ENCODE data around the gene CD79B.

The CD79B gene

DNA sequence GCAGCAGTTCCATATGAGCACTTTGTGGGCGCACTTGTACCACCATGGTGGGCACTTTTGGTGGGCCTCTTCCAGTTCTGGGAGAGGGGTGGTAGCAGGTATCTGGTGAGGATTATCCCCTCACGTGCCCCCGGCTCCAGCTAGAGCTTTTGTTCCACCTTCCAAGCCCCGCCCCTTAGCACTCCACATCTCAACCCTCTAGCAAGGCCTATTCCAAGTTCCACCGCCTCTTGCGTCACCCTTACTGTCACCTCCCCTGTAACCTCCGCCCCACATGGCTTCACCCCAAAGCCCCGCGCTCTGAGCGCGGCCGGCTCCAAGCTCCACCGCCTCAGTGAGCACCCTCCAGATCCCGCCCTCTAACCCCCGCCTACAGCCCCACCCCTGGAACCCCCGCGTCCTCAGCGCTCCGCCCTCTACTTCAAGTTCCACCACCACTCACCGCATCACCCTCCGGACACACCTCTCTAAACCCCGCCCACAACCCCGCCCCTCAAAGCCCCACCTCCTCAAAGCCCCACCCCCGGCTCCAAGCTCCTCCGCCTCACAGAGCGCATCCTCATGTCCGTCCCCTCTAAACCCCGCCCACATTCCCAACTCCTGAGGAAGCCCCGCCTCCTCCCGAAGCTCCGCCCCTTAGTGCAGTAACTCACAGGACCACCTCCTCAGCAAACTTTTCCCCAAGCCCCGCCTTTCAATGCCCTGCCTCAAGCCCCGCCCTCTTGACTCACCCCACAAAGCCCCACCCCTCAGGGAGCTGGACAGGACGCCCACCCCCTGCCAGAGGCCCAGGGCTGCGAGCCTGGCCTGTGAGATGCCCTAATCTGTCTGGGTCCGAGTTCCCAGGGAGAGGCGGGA is 29.5 kb upstream of the CD79B start:
- TF ChIP-seq, protein P1, sequence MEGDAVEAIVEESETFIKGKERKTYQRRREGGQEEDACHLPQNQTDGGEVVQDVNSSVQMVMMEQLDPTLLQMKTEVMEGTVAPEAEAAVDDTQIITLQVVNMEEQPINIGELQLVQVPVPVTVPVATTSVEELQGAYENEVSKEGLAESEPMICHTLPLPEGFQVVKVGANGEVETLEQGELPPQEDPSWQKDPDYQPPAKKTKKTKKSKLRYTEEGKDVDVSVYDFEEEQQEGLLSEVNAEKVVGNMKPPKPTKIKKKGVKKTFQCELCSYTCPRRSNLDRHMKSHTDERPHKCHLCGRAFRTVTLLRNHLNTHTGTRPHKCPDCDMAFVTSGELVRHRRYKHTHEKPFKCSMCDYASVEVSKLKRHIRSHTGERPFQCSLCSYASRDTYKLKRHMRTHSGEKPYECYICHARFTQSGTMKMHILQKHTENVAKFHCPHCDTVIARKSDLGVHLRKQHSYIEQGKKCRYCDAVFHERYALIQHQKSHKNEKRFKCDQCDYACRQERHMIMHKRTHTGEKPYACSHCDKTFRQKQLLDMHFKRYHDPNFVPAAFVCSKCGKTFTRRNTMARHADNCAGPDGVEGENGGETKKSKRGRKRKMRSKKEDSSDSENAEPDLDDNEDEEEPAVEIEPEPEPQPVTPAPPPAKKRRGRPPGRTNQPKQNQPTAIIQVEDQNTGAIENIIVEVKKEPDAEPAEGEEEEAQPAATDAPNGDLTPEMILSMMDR (IDR thresholded peaks at IDR 0.05; ENCODE audit: borderline replicate concordance, insufficient read depth, low read depth, low read length) = no peak
- H3K4me3 ChIP-seq (ENCODE audit: low read depth, low read length) = no peak overlapping the region

DNA sequence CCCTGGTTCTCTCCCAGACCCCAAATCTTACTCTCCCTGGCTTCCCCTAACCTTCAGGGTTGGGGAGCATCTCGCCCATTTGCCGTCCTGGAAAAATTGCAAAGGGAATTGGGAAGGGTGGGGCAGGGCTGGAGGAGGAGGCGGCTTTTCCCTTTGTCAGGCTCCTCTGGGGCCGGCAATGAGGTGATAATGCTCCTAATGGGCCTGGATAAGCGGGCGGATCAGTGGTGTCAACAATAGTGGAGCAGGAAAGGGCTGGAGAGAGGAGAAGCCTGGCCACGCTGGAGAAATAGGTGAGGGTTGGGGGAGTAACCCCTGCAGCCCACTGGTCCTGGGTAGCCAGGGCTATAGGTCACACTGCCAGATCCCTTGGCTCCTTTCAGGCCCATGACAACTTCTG is 28.3 kb upstream of the CD79B start:
- TF ChIP-seq, protein P1 (IDR thresholded peaks at IDR 0.05; ENCODE audit: borderline replicate concordance, insufficient read depth, low read depth, low read length) = no peak
- no peak overlapping the region for H3K4me3 ChIP-seq (ENCODE audit: low read depth, low read length)

DNA sequence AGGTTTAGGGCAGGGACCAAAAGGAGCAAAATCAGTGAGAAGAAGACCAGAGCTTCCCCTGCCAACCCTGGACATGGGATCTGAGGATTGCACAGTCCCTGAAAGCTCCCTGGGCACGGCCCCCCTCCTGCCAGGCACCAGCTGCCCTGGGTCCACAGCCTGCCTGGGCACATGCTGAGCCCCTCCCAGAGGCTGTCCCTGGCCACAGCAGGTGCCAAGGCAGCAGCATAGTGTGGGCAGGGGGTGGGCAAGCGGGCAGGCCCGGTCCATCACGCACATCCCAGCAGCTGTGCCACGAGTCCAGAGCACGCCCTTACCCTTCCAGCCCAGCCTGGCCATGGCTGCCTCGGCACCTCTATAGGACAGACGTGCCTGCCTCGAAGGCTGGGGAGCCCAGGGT is 27.9 kb upstream of the CD79B start:
- TF ChIP-seq, protein P1 (IDR thresholded peaks at IDR 0.05; ENCODE audit: borderline replicate concordance, insufficient read depth, low read depth, low read length) = no peak
- no peak overlapping the region for H3K4me3 ChIP-seq (ENCODE audit: low read depth, low read length)

DNA sequence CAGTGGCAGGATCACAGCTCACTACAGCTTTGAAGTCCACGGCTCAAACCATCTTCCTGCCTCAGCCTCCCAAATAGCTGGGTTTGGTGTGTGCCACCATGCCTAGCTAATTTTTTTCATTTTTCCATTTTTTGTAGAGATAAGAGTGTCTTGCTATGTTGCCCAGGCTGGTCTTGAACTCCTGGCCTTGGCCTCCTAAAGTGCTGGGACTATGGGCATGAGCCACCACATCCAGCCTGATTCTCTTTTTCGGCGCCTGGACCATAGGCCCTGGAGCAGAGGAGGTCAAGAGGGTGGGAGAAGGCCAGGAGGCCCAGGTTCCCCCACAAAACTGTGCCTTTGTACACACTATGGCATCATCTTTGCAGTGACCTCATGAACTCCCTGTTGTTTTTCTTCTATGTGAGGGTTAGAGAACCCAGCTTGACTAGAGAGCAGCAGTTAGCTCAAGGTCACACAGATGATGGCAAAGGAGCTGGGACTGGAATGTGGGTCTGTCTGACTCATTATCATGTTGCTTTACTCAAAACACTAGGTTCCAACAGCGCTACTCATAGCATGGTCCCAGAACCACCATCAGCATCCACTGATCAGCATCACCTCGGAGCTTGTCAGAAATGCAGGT is 24.3 kb upstream of the CD79B start:
- TF ChIP-seq, protein P1 (IDR thresholded peaks at IDR 0.05; ENCODE audit: borderline replicate concordance, insufficient read depth, low read depth, low read length) = no peak
- H3K4me3 ChIP-seq (ENCODE audit: low read depth, low read length) = no peak overlapping the region

DNA sequence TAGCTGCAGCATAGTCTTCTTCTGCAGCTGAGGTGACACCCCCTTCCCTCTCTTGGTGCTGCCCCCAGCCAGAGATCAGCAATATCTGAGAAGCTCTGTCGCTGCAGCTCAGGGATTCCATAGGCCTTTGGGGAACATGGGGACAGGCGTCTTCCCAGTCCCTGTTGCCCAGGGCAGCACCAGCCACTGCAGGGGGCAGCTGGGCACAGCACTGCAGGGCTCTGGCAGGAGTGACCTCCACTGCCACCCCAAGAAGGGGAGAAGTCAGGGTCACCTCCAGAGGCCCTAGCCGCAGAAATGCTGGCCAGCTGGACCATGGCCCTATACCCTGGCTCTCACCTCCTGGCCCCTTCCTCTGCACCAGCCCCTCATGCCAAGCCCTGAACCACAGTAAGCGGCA is 23.7 kb upstream of the CD79B start:
- H3K4me3 ChIP-seq (ENCODE audit: low read depth, low read length) = no peak overlapping the region
- TF ChIP-seq, protein P1 (IDR thresholded peaks at IDR 0.05; ENCODE audit: borderline replicate concordance, insufficient read depth, low read depth, low read length) = no peak

DNA sequence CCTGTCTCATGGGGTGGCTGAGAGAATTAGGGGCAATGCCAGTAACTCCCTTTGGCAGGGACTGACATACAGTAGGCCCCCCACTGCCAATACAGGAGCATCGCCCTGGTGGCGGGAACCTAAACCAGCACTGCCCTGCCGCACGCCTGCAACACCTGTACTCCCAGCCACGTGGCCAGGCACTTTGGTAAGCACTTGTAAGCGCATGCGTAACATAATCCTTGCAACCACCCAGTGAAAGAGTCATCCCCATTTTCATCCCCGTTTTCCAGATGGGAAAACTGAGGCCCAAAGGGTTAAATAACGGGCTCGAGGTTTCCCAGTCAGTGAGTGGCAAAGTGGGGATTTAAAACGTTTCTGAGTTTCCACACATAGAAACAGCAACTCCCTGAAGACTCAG is 23.1 kb upstream of the CD79B start:
- TF ChIP-seq, protein P1 (IDR thresholded peaks at IDR 0.05; ENCODE audit: borderline replicate concordance, insufficient read depth, low read depth, low read length) = no peak
- H3K4me3 ChIP-seq (ENCODE audit: low read depth, low read length) = no peak overlapping the region
